ENCODE results near the gene NOL3.

The NOL3 gene

DNA sequence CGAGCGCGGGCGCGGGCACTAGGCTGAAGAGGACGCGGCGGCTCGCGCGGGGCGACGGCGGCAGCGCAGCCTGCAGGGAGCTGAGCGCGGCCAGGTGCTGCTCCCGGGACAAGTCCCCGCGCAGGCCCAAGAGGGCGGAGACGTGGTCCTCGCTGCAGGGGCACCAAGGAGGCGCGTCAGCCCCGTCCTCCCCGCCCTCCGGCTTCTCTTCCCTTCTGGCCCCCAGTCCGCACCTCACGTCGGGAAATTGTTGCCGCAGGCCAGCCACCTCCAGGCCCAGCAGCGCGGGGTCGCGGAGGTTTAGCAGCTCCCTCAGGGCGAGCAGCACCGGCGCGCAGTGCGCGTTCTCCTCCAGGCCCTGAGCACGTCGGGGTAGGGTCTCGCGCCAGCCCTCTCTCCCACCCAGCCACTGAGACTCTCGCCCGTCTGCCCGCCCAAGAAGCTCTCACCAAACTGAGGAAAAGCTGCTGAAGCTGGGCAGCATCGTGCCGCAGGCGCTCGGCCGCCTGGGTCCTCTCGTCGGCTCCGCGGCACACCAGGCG lies 14.2 kb downstream of the NOL3 start:
- Mint-ChIP-seq H3K4me1 (ENCODE audit: low read depth) (peaks cover 10% of the 10 kb centered on the region), H3K27ac (no peak overlapping the region), H3K9me3 (no peaks in the 10 kb centered on the region), H3K27me3 (ENCODE audit: low read depth) (peaks cover 8% of the 10 kb centered on the region), H3K4me3 (peak overlapping the region; percentile 90), H3K36me3 (ENCODE audit: low read depth) (no peaks in the 10 kb centered on the region)
- no peak for DNase-seq (ENCODE audit: low spot score)

DNA sequence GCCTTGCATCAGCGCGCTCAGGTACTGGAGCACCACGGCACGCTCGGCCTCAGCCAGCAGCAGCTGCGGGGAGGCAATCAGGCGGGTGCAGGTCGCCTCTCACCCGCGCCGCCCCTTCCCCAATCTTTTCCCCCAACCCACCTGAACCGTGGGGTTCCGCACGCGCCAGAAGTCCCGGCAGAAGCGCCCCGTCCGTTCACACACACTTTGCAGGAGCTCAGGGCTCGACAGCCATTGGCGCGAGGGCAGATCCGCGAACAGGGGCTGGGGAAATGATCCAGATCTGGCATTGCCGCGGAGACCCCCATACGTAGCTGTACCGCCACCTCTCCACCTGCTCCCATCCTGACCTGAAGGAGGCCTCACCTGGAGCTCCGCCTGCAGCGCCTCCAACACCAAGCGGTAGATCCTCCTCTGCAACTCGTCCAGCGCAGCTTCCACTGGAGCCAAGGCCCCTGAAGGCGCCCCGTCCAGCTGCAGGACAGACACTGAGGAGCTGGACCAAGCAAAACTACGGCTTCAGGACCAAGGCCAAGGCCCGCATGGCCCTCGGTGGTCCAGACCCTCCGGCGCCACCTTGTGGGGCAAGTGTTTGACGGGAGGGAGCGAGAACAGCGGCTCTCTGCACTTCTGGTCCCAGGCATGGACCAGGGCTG lies 14.8 kb downstream of the NOL3 start:
- H3K27me3 Mint-ChIP-seq (ENCODE audit: low read depth), result peaks cover 8% of the 10 kb centered on the region
- H3K4me1 Mint-ChIP-seq (ENCODE audit: low read depth), result peaks cover 10% of the 10 kb centered on the region
- H3K36me3 Mint-ChIP-seq (ENCODE audit: low read depth), result no peaks in the 10 kb centered on the region
- DNase-seq (ENCODE audit: low spot score), result peak; percentile 83
- no peaks in the 10 kb centered on the region for H3K9me3 Mint-ChIP-seq
- peak overlapping the region; percentile 90 for H3K4me3 Mint-ChIP-seq
- peak overlapping the region; percentile 85 for H3K27ac Mint-ChIP-seq

DNA sequence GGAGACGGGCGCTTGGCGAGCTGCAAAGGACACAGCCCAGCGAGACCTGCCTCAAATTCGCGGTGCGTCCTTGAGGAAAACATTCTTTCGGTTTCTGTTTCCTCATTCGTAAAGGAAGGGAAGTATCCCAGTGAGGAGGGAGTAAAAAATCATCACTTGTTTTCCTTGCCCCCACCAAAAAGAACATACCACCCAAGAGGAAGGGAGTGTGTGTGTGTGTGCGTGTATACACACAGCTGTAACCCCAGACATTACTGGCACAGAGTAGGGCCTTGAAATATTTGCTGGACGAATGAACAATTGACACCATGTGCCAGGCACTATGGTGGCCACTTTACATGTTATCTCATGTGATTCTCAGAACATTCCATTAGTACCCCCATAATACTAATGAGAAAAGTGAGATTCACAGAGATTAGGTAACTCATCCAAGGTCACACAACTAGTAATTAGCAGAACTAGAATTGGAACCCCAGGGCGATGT lies 15.4 kb downstream of the NOL3 start:
- Mint-ChIP-seq H3K36me3 (ENCODE audit: low read depth) (no peaks in the 10 kb centered on the region), H3K4me3 (peak overlapping the region; percentile 90), H3K27me3 (ENCODE audit: low read depth) (peaks cover 8% of the 10 kb centered on the region), H3K27ac (no peak overlapping the region), H3K9me3 (no peaks in the 10 kb centered on the region), H3K4me1 (ENCODE audit: low read depth) (peaks cover 10% of the 10 kb centered on the region)
- DNase-seq (ENCODE audit: low spot score), result no peak

DNA sequence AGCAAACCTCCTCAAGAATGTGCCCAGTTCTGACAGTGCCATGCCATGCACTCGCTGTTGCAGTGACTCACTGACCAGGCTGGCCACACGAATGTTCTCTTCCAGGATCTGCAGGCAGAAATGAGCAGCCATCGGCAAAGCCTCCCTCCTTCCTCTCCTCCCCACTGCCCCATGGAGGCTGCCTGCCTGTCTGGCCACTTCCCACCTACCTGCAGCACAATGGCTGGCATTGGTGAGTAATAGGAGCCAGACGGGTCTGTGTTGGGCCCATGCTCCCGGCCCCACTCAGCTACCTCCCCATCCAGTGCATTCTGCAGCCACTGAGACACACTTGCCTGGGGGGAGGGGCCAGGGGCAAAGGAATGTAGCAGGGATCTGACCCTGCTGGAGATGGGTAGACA lies 16.2 kb downstream of the NOL3 start:
- Mint-ChIP-seq H3K9me3 (no peaks in the 10 kb centered on the region), H3K27me3 (ENCODE audit: low read depth) (peaks cover 8% of the 10 kb centered on the region), H3K36me3 (ENCODE audit: low read depth) (no peaks in the 10 kb centered on the region), H3K4me1 (ENCODE audit: low read depth) (peaks cover 16% of the 10 kb centered on the region), H3K4me3 (no peak overlapping the region), H3K27ac (no peak overlapping the region)
- DNase-seq (ENCODE audit: low spot score), result no peak

DNA sequence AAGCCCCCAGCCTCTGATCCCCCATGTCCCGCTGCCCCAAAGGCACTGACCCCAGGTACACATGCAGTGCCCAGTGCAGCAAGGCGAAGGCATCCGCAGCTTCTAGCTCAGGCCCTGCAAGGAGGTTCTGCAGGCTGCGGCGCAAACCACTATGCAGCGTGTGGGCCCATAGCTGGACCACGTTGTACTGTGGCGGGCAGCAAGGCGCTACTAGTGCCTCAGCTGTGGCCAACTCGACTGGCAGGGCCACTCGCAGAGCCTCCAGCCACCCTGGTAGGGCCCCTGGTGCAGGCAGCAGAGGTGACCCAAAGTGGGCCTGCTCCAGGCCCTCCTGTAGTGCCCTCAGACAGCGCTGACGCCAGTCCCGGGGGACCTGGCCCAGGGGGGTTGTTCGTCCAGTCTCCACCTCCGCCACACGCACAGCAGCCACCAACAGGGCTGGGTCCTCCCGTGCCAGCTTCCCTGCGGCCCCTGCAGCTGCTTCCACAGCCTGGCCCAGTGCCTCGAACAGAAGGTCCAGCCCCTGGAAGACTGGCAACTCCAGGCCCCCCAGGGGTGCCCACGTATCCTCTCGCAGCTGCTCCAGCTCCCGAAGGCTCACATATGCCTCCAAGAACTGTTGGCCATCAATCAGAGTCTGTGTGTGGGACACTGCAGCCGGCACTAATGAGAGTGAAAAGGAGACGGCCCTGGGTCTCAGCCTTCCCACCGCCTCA lies 17.0 kb downstream of the NOL3 start:
- H3K27me3 Mint-ChIP-seq (ENCODE audit: low read depth), result peaks cover 8% of the 10 kb centered on the region
- no peak for DNase-seq (ENCODE audit: low spot score)
- peaks cover 20% of the 10 kb centered on the region for H3K4me1 Mint-ChIP-seq (ENCODE audit: low read depth)
- H3K4me3 Mint-ChIP-seq, result no peak overlapping the region
- H3K9me3 Mint-ChIP-seq, result no peaks in the 10 kb centered on the region
- no peak overlapping the region for H3K27ac Mint-ChIP-seq
- H3K36me3 Mint-ChIP-seq (ENCODE audit: low read depth), result peaks cover under 1% of the 10 kb centered on the region

DNA sequence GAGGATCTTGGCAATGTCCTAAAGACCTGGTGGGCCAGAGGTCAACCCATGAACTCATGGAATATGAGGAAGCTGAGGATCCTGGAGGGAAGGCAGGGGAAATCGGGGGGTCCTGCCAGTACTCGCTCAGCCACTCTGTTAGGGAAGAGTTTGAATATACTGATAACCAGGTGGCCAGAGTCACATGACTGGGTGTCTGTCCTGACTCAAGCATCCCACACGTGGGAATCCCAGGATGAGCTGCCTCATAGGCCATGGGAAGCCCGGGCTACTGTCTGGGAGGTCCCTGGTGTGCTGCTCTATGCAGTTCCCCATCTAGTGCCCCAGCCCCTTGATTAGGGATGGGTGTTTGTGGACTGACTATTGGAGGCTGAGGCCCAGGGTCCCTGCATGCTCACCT lies 18.0 kb downstream of the NOL3 start:
- Mint-ChIP-seq H3K9me3 (no peaks in the 10 kb centered on the region), H3K27ac (no peak overlapping the region), H3K27me3 (ENCODE audit: low read depth) (peaks cover 8% of the 10 kb centered on the region), H3K36me3 (ENCODE audit: low read depth) (peaks cover 10% of the 10 kb centered on the region), H3K4me1 (ENCODE audit: low read depth) (peaks cover 30% of the 10 kb centered on the region), H3K4me3 (no peak overlapping the region)
- DNase-seq (ENCODE audit: low spot score), result no peak

DNA sequence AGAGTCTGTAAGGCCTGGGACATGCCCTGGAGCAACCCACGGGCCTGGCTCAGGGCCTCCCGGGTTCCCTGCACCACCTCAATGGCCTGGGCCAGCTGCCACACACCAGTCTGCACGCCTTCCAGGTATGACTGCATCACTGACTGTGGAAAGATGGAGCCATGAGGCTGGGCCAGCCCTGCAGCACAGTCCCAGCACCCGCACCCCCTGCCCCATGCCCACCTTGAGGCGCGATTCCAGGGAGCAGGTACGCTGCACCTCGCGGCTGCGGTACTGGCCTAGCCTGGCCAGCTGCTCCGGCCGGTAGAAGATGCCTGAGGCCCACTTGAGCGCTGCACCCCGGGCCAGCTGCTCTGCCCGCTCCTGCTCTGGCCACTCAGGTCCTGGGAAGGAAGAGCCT lies 18.5 kb downstream of the NOL3 start:
- Mint-ChIP-seq H3K9me3 (no peaks in the 10 kb centered on the region), H3K4me3 (no peak overlapping the region), H3K27ac (no peak overlapping the region), H3K36me3 (ENCODE audit: low read depth) (peaks cover 15% of the 10 kb centered on the region), H3K27me3 (ENCODE audit: low read depth) (peaks cover 8% of the 10 kb centered on the region), H3K4me1 (ENCODE audit: low read depth) (peaks cover 34% of the 10 kb centered on the region)
- DNase-seq (ENCODE audit: low spot score), result no peak

DNA sequence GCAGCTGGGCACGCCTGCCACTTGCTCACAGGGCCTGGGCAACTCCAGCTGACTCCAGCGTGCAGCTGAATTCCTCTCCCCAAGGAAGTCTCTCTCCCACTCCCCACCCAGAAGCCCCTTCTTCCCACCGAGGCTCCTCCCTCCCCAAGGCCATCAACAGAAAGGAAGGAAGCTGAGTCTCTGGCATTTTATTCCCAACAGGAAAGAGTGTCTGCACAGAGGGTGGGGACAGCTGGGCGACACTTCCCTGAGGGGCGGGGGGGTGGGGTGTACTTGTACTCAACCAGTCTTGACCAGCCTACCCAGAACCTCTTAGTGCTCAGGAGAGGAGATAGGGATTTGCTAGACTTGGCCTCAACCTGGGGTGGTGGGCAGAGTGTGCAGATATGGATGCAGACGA lies 19.7 kb downstream of the NOL3 start, which contains the start of gene EXOC3L1:
Gene EXOC3L1, minus strand, starts transcription at position 96 of the 400 bp plus-strand sequence. CDS start 460 bp downstream, outside the sequence.
- peaks cover 25% of the 10 kb centered on the region for H3K36me3 Mint-ChIP-seq (ENCODE audit: low read depth)
- H3K4me1 Mint-ChIP-seq (ENCODE audit: low read depth), result peaks cover 35% of the 10 kb centered on the region
- DNase-seq (ENCODE audit: low spot score), result no peak
- no peak within 1 kb of the TSS for H3K27ac Mint-ChIP-seq
- H3K27me3 Mint-ChIP-seq (ENCODE audit: low read depth), result peaks cover 7% of the 10 kb centered on the region
- H3K4me3 Mint-ChIP-seq, result peak within 1 kb of the TSS; percentile 95
- H3K9me3 Mint-ChIP-seq, result no peaks in the 10 kb centered on the region

DNA sequence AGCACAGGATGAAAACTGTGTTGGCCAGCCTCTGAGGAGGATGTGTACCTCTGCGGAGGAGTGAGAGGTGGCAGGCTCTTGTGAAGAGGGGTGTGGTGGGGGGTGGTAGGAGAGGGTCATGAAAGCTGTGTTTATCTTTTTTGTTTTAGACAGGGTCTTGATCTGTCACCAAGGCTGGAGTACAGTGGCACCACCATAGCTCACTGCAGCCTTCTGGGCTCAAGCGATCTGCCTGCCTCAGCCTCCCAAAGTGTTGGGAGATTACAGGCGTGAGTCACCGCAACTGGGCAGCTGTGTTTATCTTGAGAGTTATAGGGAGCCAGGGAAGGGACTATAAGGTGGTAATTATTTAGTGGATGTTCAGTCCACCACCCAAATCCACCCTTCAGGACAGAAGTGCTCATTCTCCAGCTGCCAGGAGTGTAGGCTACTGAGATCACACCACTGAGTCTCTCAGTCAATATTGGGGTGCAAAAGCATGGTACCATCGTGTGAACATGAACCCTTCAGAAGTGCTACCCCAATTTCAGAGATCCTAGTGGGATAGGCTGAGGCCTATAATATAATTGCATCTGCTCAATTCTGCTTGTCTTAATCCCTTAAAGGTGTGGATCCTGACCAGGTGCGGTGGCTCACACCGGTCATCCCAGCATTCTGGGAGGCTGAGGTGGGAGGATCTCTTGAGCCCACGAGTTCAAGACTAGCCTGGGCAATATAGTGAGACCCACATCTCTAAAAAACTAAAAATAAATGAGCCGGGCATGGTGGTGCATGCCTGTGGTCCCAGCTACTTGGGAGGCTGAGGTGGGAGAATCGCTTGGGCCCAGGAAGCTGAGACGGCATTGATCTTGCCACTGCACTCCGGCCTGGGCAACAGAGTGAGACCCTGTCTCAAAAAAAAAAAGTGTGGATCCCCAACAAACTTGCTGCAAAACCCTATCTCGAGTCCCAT lies 20.4 kb downstream of the NOL3 start:
- Mint-ChIP-seq H3K9me3 (no peaks in the 10 kb centered on the region), H3K27me3 (ENCODE audit: low read depth) (no peaks in the 10 kb centered on the region), H3K36me3 (ENCODE audit: low read depth) (peaks cover 32% of the 10 kb centered on the region), H3K4me3 (peak overlapping the region; percentile 95), H3K4me1 (ENCODE audit: low read depth) (peaks cover 29% of the 10 kb centered on the region), H3K27ac (no peak overlapping the region)
- no peak for DNase-seq (ENCODE audit: low spot score)

DNA sequence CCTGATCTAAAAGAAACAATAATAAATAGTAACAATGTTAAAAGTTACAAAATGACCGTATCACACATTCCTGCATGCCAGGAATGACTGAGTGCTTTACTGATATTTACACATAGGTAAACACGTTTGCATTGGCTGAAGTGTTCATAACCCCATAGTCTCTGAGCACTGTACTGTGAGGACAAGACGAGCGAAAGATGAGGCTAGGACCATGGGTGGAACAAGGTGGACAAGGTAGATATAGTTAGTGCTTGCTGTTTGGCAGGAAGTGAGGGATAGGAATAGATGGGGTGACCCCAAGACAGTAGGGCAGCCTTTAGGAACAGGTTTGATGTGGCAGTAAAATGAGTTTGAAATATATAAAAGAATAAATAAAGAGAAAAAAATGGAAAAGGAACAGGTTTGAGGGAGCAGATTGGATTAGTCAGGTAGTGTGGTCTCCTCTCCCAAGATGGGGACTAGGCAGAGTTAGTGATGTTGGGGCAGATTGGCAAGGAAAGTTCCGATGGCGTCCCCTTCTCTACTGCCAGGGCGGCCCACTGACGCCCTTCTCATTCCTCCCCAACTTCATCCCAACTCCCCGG lies 21.2 kb downstream of the NOL3 start:
- DNase-seq (ENCODE audit: low spot score), result no peak
- no peaks in the 10 kb centered on the region for H3K27me3 Mint-ChIP-seq (ENCODE audit: low read depth)
- peaks cover 32% of the 10 kb centered on the region for H3K4me1 Mint-ChIP-seq (ENCODE audit: low read depth)
- no peaks in the 10 kb centered on the region for H3K9me3 Mint-ChIP-seq
- peak overlapping the region; percentile 86 for H3K27ac Mint-ChIP-seq
- H3K4me3 Mint-ChIP-seq, result peak overlapping the region; percentile 95
- peaks cover 40% of the 10 kb centered on the region for H3K36me3 Mint-ChIP-seq (ENCODE audit: low read depth)

DNA sequence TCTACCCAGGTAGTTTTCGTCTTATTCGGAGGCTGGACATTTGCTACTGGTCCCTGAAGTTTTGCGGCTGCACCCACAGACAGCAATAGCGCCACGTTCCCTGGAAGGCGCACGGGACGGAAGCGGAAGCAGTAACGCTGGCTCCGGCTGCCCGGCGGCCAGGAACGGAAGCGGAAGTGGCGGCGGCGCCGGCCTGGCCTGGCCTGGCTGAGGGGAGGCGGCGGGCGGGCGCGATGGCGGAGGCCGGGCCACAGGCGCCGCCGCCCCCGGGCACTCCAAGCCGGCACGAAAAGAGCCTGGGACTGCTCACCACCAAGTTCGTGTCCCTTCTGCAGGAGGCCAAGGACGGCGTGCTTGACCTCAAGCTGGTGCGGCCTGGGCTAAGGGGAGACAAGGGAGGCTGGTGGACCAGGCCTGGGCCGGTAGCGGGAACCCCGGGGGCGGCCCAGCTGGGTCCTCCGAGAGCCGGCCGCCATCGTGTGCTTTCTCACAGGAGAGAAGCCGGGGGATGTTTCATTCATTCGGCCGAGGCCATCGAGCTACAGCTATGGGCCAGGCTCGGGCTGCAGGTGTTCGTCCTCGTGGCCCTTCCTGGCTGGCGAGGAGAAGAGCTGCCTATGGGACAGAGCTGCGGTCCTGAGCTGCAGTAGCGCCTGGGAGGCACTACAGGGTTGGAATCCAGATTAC lies 21.8 kb downstream of the NOL3 start, which contains the start of gene E2F4:
Gene E2F4, plus strand, starts transcription at position 161 of the 687 bp plus-strand sequence. Its CDS starts 73 bp downstream, at position 234.
- Mint-ChIP-seq H3K27ac (peak within 1 kb of the TSS; percentile 86), H3K4me1 (ENCODE audit: low read depth) (peaks cover 32% of the 10 kb centered on the region), H3K9me3 (no peaks in the 10 kb centered on the region), H3K4me3 (peak within 1 kb of the TSS; percentile 95), H3K36me3 (ENCODE audit: low read depth) (peaks cover 45% of the 10 kb centered on the region), H3K27me3 (ENCODE audit: low read depth) (no peaks in the 10 kb centered on the region)
- DNase-seq (ENCODE audit: low spot score), result peak; percentile 89

DNA sequence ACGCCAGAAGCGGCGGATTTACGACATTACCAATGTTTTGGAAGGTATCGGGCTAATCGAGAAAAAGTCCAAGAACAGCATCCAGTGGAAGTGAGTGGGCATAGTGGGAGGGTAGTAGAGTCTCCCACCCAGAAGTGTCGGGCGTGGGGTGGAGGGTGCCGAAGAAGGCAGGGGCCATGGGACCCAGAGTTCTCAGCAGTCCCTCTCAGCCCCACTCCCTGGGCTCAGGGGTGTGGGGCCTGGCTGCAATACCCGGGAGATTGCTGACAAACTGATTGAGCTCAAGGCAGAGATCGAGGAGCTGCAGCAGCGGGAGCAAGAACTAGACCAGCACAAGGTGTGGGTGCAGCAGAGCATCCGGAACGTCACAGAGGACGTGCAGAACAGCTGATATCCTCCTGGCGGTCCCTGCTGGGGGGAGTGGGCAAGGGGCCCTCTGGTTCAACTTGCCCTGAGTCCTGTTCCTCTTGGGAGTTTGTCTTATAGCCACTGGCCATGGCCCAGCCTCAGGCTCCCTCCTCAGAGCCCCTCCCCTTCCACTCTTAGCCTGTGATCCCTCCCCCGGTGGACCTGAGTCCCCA lies 22.5 kb downstream of the NOL3 start:
- DNase-seq (ENCODE audit: low spot score), result no peak
- H3K4me3 Mint-ChIP-seq, result peak overlapping the region; percentile 95
- peaks cover 49% of the 10 kb centered on the region for H3K36me3 Mint-ChIP-seq (ENCODE audit: low read depth)
- no peaks in the 10 kb centered on the region for H3K27me3 Mint-ChIP-seq (ENCODE audit: low read depth)
- peaks cover 32% of the 10 kb centered on the region for H3K4me1 Mint-ChIP-seq (ENCODE audit: low read depth)
- H3K9me3 Mint-ChIP-seq, result no peaks in the 10 kb centered on the region
- peak overlapping the region; percentile 69 for H3K27ac Mint-ChIP-seq

All from T-helper 2 cell treated with Interferon-gamma antibody and Interleukin-4, amounts not matched to agents 5 μg/mL and 100 μg/mL, for 36 hours (primary cell).